ENCODE data around the gene UQCRHL. TPM values are rescaled to one million over a fixed set of nuclear protein-coding genes. Genes with fewer than 3 reads are reported as not detected.

UQCRHL gene
- total RNA-seq, 1 experiment from 2014 or later: 2.1 TPM

DNA sequence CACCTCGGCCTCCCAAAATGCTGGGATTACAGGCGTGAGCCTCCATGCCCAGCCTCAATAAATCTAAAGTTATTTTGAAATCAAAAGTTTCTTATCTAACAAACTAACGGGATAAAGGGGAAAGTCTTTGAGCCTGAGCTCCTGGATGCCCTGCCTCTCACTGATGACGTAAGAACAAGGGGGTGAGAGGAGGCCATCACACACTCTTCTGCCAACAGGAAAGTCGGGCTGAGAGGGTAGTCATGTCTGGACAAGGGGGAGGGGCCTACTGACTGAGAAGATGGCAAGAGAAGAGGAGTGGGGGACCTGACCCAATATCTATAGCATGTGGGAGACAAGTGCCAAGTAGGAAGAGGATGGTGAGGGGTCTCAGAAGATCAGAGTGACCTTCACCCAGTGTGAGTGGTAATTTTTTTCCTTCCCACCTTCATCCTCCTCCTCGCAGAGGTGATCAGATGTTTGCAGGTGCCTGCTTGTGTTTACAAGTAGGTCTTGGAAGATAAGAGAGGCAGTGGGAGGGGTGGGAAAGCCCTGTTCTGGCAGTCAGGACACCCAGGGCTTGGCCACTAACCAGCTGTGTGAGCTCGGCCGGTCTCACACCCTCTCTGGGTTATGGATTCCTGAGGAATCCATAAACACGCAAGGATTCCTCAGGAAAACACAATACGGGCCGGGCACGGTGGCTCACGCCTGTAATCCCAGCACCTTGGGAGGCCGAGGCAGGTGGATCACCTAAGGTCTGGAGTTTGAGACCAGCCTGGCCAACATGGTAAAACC is 9.6 kb downstream of the UQCRHL start:
- DNase-seq (ENCODE audit: low read depth in 1 of 2, low spot score in 2 of 2): peak in 1 of 2 experiments; percentile 39
- H3K4me3 ChIP-seq: no peak overlapping the region
- peak overlapping the region; percentile 94 for H3K27ac ChIP-seq
- H3K4me1 ChIP-seq (replicated peaks): peaks cover 89% of the 10 kb centered on the region
- no peaks in the 10 kb centered on the region for H3K36me3 ChIP-seq
- H3K9me3 ChIP-seq (replicated peaks): no peaks in the 10 kb centered on the region
- H3K27me3 ChIP-seq (replicated peaks): no peaks in the 10 kb centered on the region

DNA sequence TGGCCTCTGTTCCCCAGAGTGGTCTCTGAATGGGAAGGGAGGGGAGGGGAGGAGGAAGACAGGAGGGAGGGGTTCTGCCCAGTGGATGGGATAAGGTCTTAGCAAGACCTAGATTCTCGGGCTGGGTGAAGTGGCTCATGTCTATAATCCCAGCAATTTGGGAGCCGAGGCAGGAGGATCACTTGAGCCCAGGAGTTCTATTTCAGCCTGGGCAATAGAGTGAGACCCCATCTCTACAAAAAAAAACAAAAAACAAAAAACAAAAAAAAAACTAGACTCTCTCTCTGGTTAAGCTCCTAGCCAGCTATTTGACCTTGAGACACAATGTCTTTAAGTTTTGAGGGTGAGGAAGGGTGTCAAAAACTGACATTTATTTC is 11.4 kb downstream of the UQCRHL start:
- H3K4me1 ChIP-seq (replicated peaks): peaks cover 75% of the 10 kb centered on the region
- H3K36me3 ChIP-seq: no peaks in the 10 kb centered on the region
- DNase-seq (ENCODE audit: low read depth in 1 of 2, low spot score in 2 of 2): no peak
- H3K27me3 ChIP-seq (replicated peaks): no peaks in the 10 kb centered on the region
- peak overlapping the region; percentile 94 for H3K27ac ChIP-seq
- no peaks in the 10 kb centered on the region for H3K9me3 ChIP-seq (replicated peaks)
- no peak overlapping the region for H3K4me3 ChIP-seq

GRCh38 chr1:15788624-15789301 is 18.7 kb downstream of the UQCRHL start:
- Histone ChIP-seq H3K9me3 (replicated peaks) (no peaks in the 10 kb centered on the region), H3K4me1 (replicated peaks) (peaks cover 30% of the 10 kb centered on the region), H3K27ac (peak overlapping the region; percentile 50), H3K27me3 (replicated peaks) (no peaks in the 10 kb centered on the region), H3K4me3 (no peak overlapping the region), H3K36me3 (peaks cover 24% of the 10 kb centered on the region)
- DNase-seq (ENCODE audit: low read depth in 1 of 2, low spot score in 2 of 2): peak in 1 of 2 experiments; percentile 55

DNA sequence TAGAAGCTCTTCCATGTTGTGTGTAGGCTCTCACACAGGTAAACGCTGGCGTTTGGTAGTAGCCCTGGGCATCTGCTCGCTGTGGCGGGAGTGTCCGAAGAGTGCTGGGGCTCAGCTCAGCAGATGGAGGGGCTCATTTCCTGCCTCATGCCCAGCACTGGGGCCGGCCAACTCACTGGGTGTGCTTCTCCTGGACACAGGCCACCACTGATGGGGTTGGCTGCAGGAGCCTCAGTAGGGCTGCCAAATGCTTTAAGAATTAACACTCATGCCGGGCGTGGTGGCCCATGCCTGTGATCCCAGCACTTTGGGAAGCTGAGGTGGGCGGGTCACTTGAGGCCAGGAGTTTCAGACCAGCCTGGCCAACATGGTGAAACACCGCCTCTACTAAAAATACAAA is 20.9 kb downstream of the UQCRHL start:
- Histone ChIP-seq H3K27ac (no peak overlapping the region), H3K9me3 (replicated peaks) (no peaks in the 10 kb centered on the region), H3K4me1 (replicated peaks) (peaks cover 27% of the 10 kb centered on the region), H3K4me3 (no peak overlapping the region), H3K27me3 (replicated peaks) (no peaks in the 10 kb centered on the region), H3K36me3 (peaks cover 30% of the 10 kb centered on the region)
- DNase-seq (ENCODE audit: low read depth in 1 of 2, low spot score in 2 of 2): no peak

- H3K27ac ChIP-seq: no peak overlapping the region
- no peak for DNase-seq (ENCODE audit: low read depth in 1 of 2, low spot score in 2 of 2)
- no peak overlapping the region for H3K4me3 ChIP-seq
- H3K27me3 ChIP-seq (replicated peaks): no peaks in the 10 kb centered on the region
- H3K4me1 ChIP-seq (replicated peaks): peaks cover 27% of the 10 kb centered on the region
- H3K36me3 ChIP-seq: peaks cover 36% of the 10 kb centered on the region
- no peaks in the 10 kb centered on the region for H3K9me3 ChIP-seq (replicated peaks)
These were observed 21.8 kb downstream of the UQCRHL start for GRCh38 chr1:15785683-15786082.

DNA sequence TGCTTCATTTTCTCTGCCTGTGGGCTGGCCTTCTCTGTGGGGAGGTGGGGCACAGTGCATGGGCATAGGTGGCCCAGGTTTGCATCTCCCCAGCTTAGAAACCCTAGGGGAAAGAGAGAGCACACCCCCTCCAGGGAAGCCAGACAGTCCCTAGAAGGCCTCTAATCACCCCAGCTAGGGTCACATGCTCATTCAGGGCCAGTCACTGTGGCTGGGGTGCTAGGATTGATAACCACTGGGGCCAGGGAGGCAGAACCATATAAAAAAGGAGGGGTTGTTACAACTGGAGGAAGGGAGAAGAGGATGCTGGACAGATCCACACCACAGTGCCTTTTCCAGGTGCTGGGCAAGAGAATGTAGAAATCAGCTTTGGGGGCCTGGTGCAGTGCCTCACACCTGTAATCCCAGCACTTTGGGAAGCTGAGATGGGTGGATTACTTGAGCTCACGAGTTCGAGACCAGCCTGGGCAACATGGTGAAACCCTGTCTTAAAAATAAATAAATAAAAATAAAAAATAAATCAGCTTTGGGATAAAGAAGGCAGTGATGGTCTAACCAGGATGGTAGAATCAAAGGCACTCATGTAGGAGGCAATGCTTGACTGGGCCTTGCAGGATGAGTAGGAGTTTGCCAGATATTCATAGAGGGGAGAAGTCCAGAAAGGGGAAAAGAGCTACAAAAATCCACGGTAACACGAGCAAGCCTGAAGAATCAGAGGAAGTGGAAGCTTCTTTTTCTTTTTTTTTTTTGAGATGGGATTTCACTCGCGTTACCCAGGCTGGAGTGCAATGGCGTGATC is 29.3 kb downstream of the UQCRHL start:
- peaks cover 72% of the 10 kb centered on the region for H3K36me3 ChIP-seq
- H3K4me3 ChIP-seq: no peak overlapping the region
- H3K27me3 ChIP-seq (replicated peaks): no peaks in the 10 kb centered on the region

DNA sequence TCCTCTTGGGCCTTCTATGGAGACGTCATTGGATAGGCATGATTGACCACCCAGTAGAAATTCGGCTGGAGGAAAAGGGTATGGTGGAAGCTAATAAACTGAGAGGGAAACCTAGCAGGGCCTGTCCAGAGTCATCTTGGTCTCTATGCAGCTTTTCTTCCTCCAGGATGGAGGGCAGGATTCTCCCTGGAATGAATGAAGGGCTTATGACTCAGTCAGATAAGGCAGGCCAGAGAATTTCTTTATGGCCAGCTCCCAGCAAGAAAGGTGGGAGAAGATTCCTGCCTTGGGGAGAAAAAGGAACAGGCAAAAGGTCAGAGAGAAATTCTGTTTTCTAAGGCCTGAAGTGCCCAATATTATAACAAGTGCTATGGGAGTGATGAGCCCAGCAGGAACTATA is 31.7 kb downstream of the UQCRHL start:
- Histone ChIP-seq H3K36me3 (peaks cover 84% of the 10 kb centered on the region), H3K27me3 (replicated peaks) (no peaks in the 10 kb centered on the region), H3K27ac (no peak overlapping the region), H3K4me3 (no peak overlapping the region), H3K9me3 (replicated peaks) (no peaks in the 10 kb centered on the region), H3K4me1 (replicated peaks) (peaks cover 17% of the 10 kb centered on the region)
- no peak for DNase-seq (ENCODE audit: low read depth in 1 of 2, low spot score in 2 of 2)

More for the DNA sequence above, 29.3 kb downstream of the UQCRHL start:
- no peaks in the 10 kb centered on the region for H3K4me1 ChIP-seq (replicated peaks)
- DNase-seq (ENCODE audit: low read depth in 1 of 2, low spot score in 2 of 2): no peak
- H3K27ac ChIP-seq: no peak overlapping the region
- no peaks in the 10 kb centered on the region for H3K9me3 ChIP-seq (replicated peaks)

DNA sequence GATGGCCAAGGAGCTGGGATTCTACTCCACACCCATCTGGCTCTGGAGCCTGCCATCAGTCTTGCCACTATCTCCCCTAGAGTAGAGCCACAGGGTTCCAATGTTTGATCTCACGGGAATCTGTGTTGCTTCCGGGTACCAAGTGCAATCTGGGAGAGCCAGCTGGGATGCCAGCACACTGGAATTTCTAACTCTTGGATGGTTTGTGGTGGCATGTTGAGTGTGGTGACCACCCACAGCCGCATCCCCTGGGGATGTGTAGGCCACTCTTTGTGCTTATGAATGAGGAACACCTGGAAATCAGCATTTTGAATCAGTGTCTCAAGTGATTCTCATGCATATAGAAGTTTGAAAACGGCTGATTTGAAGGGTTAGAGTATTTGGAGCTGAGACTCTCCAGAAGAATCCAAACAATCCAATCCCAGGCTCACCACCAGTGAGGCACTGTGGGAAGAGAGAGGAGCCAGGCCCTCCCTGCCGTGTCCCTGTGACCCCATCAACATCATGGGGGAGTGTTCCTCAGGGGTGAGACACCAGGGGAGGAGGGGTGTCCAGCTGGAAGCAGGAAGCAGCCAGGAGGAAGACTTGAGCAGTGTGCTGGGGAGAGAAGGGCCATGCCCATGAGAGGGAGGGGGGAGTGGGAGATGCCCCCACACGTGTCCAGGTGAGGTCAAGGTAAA is 35.5 kb downstream of the UQCRHL start:
- Histone ChIP-seq H3K27ac (peak overlapping the region; percentile 46), H3K36me3 (peaks cover 79% of the 10 kb centered on the region), H3K4me1 (replicated peaks) (peaks cover 36% of the 10 kb centered on the region), H3K4me3 (no peak overlapping the region), H3K9me3 (replicated peaks) (no peaks in the 10 kb centered on the region), H3K27me3 (replicated peaks) (no peaks in the 10 kb centered on the region)
- peak; percentile 75 to 77 for DNase-seq (ENCODE audit: low read depth in 1 of 2, low spot score in 2 of 2)

DNA sequence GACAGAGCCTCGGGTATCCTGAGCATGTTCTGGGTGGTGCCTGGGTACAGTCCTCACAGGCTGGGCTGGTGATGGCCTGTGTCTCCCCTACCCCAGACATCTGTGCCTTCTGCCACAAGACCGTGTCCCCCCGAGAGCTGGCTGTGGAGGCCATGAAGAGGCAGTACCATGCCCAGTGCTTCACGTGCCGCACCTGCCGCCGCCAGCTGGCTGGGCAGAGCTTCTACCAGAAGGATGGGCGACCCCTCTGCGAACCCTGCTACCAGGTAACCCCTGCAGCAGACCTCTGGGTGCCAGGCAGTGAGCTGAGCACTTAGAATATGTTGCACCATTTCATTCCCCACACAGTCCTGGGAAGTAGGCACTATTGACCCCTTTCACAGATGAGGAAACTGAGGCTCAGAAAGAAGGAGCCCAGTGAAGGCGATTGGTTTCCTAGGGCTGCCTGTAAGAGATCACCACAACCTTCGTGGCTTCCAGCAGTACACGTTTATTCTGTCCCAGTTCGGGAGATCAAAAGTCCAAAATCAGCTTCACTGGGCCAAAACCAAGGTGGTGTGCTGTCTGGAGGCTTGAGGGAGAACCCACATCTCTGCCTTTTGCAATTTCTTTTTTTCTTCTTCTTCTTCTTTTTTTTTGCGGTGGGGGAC is 37.0 kb downstream of the UQCRHL start:
- Histone ChIP-seq H3K36me3 (peaks cover 78% of the 10 kb centered on the region), H3K27me3 (replicated peaks) (no peaks in the 10 kb centered on the region), H3K9me3 (replicated peaks) (no peaks in the 10 kb centered on the region), H3K27ac (no peak overlapping the region), H3K4me1 (replicated peaks) (peaks cover 36% of the 10 kb centered on the region), H3K4me3 (no peak overlapping the region)
- DNase-seq (ENCODE audit: low read depth in 1 of 2, low spot score in 2 of 2): no peak

GRCh38 chr1:15768388-15768787 is 39.1 kb downstream of the UQCRHL start:
- Histone ChIP-seq H3K27me3 (replicated peaks) (no peaks in the 10 kb centered on the region), H3K9me3 (replicated peaks) (no peaks in the 10 kb centered on the region), H3K4me3 (no peak overlapping the region), H3K4me1 (replicated peaks) (peaks cover 36% of the 10 kb centered on the region), H3K36me3 (peaks cover 86% of the 10 kb centered on the region), H3K27ac (no peak overlapping the region)
- DNase-seq (ENCODE audit: low read depth in 1 of 2, low spot score in 2 of 2): no peak

DNA sequence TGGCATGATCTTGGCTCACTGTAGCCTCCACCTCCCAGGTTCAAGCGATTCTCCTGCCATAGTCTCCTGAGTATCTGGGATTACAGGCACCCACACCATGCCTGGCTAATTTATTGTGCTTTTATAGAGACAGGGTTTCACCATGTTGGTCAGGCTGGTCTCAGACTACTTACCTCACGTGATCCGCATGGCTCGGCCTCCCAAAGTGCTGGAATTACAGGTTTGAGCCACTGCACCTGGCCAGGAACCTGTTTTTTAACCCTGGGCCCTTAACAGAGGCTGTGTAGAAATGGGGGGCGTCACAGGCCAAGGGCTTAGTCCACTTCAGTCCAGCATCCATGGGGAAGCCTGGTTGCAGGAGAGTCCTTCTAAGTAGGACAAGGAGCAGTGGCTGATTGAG is 39.5 kb downstream of the UQCRHL start:
- Histone ChIP-seq H3K27me3 (replicated peaks) (no peaks in the 10 kb centered on the region), H3K4me1 (replicated peaks) (peaks cover 36% of the 10 kb centered on the region), H3K36me3 (peaks cover 85% of the 10 kb centered on the region), H3K27ac (no peak overlapping the region), H3K4me3 (no peak overlapping the region), H3K9me3 (replicated peaks) (no peaks in the 10 kb centered on the region)
- no peak for DNase-seq (ENCODE audit: low read depth in 1 of 2, low spot score in 2 of 2)

- H3K36me3 ChIP-seq: peaks cover 71% of the 10 kb centered on the region
- H3K9me3 ChIP-seq (replicated peaks): no peaks in the 10 kb centered on the region
- no peaks in the 10 kb centered on the region for H3K27me3 ChIP-seq (replicated peaks)
- DNase-seq (ENCODE audit: low read depth in 1 of 2, low spot score in 2 of 2): no peak
- no peak overlapping the region for H3K27ac ChIP-seq
- H3K4me3 ChIP-seq: no peak overlapping the region
- peaks cover 36% of the 10 kb centered on the region for H3K4me1 ChIP-seq (replicated peaks)
These were observed 41.8 kb downstream of the UQCRHL start for GRCh38 chr1:15765495-15766194.

DNA sequence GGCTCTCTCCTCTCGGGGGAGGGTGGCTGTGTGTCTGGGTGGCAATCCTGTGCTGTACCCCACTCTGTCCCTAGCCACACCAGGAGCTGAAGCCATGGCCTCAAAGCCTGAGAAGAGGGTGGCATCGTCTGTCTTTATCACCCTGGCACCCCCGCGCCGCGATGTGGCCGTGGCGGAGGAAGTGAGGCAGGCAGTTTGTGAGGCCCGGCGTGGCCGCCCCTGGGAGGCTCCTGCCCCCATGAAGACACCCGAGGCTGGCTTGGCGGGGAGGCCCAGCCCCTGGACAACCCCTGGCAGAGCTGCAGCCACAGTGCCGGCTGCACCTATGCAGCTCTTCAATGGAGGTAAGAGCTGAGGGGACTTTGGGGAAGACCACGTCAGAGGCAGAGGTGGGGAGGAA is 42.6 kb downstream of the UQCRHL start:
- Histone ChIP-seq H3K4me3 (no peak overlapping the region), H3K36me3 (peaks cover 63% of the 10 kb centered on the region), H3K4me1 (replicated peaks) (peaks cover 35% of the 10 kb centered on the region), H3K27ac (no peak overlapping the region), H3K9me3 (replicated peaks) (no peaks in the 10 kb centered on the region), H3K27me3 (replicated peaks) (no peaks in the 10 kb centered on the region)
- no peak for DNase-seq (ENCODE audit: low read depth in 1 of 2, low spot score in 2 of 2)

Data from SJSA1 (cell line).